ENCODE measurements around the gene TSKS.

TSKS gene

GRCh38 chr19:49763230-49763629 lies at the start of gene TSKS:
Gene TSKS, minus strand, starts transcription at chr19:49763306. Its CDS starts 59 bp downstream, at chr19:49763247.
- FAIRE-seq = no peak

GRCh38 chr19:49812452-49812996 lies 49.4 kb upstream of the TSKS start:
- no peak for FAIRE-seq

GRCh38 chr19:49811328-49811727 lies 48.2 kb upstream of the TSKS start:
- FAIRE-seq = no peak

- FAIRE-seq = no peak
These were observed 46.9 kb upstream of the TSKS start for GRCh38 chr19:49809941-49810389.

GRCh38 chr19:49809160-49809940 lies 46.2 kb upstream of the TSKS start:
- no peak for FAIRE-seq

- FAIRE-seq = no peak
These were observed 45.6 kb upstream of the TSKS start for GRCh38 chr19:49808711-49809159.

GRCh38 chr19:49807904-49808675 lies 45.0 kb upstream of the TSKS start:
- FAIRE-seq = no peak

GRCh38 chr19:49807058-49807903 lies 44.2 kb upstream of the TSKS start:
- FAIRE-seq = no peak

GRCh38 chr19:49806620-49806959 lies 43.5 kb upstream of the TSKS start:
- FAIRE-seq = no peak

GRCh38 chr19:49805822-49806619 lies 42.9 kb upstream of the TSKS start:
- no peak for FAIRE-seq

- no peak for FAIRE-seq
These were observed 40.4 kb upstream of the TSKS start for GRCh38 chr19:49803529-49803856.

- FAIRE-seq = no peak
These were observed 39.9 kb upstream of the TSKS start for GRCh38 chr19:49802836-49803528.

GRCh38 chr19:49801966-49802661 lies 39.0 kb upstream of the TSKS start:
- no peak for FAIRE-seq

GRCh38 chr19:49801401-49801888 lies 38.3 kb upstream of the TSKS start:
- no peak for FAIRE-seq

- FAIRE-seq = no peak
These were observed 37.7 kb upstream of the TSKS start for GRCh38 chr19:49800771-49801170.

- FAIRE-seq = no peak
These were observed 36.8 kb upstream of the TSKS start for GRCh38 chr19:49799798-49800376.

GRCh38 chr19:49799271-49799797 lies 36.2 kb upstream of the TSKS start:
- FAIRE-seq = no peak

- no peak for FAIRE-seq
These were observed 35.5 kb upstream of the TSKS start for GRCh38 chr19:49798574-49798973.

- no peak for FAIRE-seq
These were observed 32.5 kb upstream of the TSKS start for GRCh38 chr19:49795615-49796014.

- no peak for FAIRE-seq
These were observed 30.4 kb upstream of the TSKS start for GRCh38 chr19:49793561-49793840.
